HEK293 (cell line): ENCODE data around the gene PABPN1.

Experiments
- ZNF571 ChIP-seq: fragments of 450-650 bp; formaldehyde crosslinking; IDR thresholded peaks from 2 replicates; pipeline ENCODE4 v1.5.0; 2017; ENCODE audit warnings: missing biosample characterization, missing genetic modification characterization
- ZNF585B ChIP-seq: fragments of 450-650 bp; formaldehyde crosslinking; IDR thresholded peaks from 2 replicates; pipeline ENCODE4 v1.5.1; 2016; ENCODE audit warnings: missing biosample characterization, missing genetic modification characterization
- TF ChIP-seq, protein P1 (sequence below): fragments of 450-650 bp; formaldehyde crosslinking; IDR thresholded peaks from 2 replicates; pipeline ENCODE4 v1.5.1; 2016; ENCODE audit warnings: missing biosample characterization, missing genetic modification characterization
- TF ChIP-seq, protein P2 (sequence below): fragments of 450-650 bp; formaldehyde crosslinking; IDR thresholded peaks from 2 replicates; pipeline ENCODE4 v1.5.1; 2016; ENCODE audit warnings: missing biosample characterization, missing genetic modification characterization

DNA sequence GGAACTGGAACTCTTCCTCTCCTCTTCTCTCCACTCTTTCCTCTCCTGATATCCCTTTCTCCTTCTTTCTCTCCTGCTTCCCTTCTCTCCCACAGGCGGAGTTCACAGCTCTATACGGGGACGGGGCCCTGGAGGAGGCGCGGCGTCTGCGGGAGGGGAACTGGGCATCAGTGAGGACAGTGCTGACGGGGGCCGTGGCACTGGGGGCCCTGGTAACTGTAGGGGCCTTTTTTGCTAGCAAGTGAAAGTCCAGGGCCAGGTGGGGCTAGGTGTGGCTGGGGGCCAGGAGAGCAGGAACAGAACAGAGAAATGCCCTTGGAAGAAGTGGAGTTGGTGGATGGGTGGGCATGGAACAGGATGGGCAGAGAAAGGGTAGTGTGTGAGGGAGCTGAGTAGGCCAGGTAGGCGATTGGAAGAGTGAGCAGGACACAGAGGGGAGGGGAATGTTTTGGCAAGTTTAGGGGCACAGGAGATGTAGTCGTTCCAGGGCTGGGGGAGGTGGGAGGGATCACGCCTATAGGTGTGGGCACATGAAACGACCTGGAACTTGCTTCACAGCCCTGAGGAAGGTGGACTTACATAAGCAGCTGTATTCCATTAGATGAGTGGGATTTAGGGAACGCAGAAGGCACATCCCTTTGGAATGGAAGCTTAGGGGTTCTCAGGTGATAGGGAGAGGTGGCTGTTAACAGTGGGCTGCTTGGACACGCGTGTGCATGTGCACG lies 12.4 kb upstream of the PABPN1 start:
- TF ChIP-seq, protein P1, sequence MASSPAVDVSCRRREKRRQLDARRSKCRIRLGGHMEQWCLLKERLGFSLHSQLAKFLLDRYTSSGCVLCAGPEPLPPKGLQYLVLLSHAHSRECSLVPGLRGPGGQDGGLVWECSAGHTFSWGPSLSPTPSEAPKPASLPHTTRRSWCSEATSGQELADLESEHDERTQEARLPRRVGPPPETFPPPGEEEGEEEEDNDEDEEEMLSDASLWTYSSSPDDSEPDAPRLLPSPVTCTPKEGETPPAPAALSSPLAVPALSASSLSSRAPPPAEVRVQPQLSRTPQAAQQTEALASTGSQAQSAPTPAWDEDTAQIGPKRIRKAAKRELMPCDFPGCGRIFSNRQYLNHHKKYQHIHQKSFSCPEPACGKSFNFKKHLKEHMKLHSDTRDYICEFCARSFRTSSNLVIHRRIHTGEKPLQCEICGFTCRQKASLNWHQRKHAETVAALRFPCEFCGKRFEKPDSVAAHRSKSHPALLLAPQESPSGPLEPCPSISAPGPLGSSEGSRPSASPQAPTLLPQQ (tag by site-specific recombination): no peak
- TF ChIP-seq, protein P2, sequence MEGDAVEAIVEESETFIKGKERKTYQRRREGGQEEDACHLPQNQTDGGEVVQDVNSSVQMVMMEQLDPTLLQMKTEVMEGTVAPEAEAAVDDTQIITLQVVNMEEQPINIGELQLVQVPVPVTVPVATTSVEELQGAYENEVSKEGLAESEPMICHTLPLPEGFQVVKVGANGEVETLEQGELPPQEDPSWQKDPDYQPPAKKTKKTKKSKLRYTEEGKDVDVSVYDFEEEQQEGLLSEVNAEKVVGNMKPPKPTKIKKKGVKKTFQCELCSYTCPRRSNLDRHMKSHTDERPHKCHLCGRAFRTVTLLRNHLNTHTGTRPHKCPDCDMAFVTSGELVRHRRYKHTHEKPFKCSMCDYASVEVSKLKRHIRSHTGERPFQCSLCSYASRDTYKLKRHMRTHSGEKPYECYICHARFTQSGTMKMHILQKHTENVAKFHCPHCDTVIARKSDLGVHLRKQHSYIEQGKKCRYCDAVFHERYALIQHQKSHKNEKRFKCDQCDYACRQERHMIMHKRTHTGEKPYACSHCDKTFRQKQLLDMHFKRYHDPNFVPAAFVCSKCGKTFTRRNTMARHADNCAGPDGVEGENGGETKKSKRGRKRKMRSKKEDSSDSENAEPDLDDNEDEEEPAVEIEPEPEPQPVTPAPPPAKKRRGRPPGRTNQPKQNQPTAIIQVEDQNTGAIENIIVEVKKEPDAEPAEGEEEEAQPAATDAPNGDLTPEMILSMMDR (tag by site-specific recombination): no peak
- TF ChIP-seq ZNF571 (tag by site-specific recombination) (no peak), ZNF585B (tag by site-specific recombination) (no peak)
